NCI-H1436 treated with DMSO at 0.1 percent for 48 hours (cell line): ENCODE results near the gene IRF3.

Experiments used
- DNase-seq: peaks from one replicate; lab custom pipeline; 2025; lab: John Stamatoyannopoulos, UW

Gene IRF3

GRCh38 chr19:49616532-49616931 lies 49.1 kb downstream of the IRF3 start:
- no peak for DNase-seq

DNA sequence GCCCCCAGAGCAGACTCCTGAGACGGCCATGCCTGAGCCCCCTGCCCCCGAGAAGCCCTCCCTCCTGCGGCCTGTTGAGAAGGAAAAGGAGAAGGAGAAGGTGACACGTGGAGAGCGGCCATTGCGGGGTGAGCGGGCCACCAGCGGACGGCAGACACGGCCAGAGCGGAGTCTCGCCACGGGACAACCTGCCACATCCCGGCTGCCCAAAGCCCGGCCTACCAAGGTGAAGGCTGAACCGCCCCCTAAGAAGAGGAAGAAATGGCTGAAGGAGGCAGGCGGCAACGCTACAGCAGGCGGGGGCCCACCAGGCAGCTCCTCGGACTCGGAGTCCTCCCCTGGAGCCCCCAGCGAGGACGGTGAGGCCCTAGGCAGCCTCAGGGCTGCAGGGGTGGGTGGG lies 49.8 kb downstream of the IRF3 start:
- no peak for DNase-seq

GRCh38 chr19:49614096-49614833 lies 51.4 kb downstream of the IRF3 start:
- DNase-seq, result no peak

- no peak for DNase-seq
These were observed 52.3 kb downstream of the IRF3 start for GRCh38 chr19:49613374-49613773.
